ENCODE results near the gene MAL.
"Not testable (repeated sequence)": the region's sequence is repeated elsewhere in the genome, so short reads cannot be mapped to it uniquely, and the experiment has no call there.

The MAL gene

DNA sequence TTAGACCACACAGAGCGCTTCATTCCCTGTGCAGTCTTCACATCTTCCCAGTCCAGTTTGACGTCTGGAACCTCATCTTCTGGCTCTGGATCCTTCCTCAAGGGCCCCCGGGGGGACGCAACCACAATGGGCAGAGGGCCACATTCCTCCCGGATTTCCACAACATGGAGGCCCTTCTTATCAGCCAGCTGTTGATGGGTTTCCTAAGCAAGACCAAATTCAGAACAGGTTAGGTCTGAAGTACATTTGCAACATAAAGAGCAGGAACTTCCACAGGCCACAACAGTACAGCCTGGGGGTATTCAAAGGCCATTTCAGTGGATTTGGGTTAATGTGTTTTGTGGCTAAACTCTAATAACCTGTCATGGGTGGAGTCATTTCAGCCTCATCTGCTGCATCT lies 61.9 kb downstream of the MAL start:
- no peaks in the 10 kb centered on the region for H3K9me3 Mint-ChIP-seq
- H3K36me3 Mint-ChIP-seq = peaks cover 74% of the 10 kb centered on the region
- ATAC-seq = no peak
- no peak overlapping the region for H3K4me3 Mint-ChIP-seq
- no peaks in the 10 kb centered on the region for H3K4me1 Mint-ChIP-seq
- DNase-seq (ENCODE audit: low spot score in 2 of 2) = no peak
- H3K27ac Mint-ChIP-seq = no peak overlapping the region

- Mint-ChIP-seq H3K4me1 (peaks cover 23% of the 10 kb centered on the region), H3K4me3 (no peak overlapping the region), H3K9me3 (no peaks in the 10 kb centered on the region), H3K36me3 (peaks cover 94% of the 10 kb centered on the region), H3K27ac (no peak overlapping the region)
- ATAC-seq (no peak), DNase-seq (ENCODE audit: low spot score in 2 of 2) (no peak)
These were observed 66.5 kb downstream of the MAL start for GRCh38 chr2:95091885-95092555.

DNA sequence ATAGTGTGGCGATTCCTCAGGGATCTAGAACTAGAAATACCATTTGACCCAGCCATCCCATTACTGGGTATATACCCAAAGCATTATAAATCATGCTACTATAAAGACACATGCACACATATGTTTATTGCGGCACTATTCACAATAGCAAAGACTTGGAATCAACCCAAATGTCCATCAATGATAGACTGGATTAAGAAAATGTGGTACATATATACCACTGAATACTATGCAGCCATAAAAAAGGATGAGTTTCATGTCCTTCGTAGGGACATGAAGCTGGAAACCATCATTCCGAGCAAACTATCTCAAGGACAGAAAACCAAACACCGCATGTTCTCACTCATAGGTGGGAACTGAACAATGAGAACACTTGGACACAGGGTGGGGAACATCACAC lies 72.8 kb downstream of the MAL start:
- H3K9me3 Mint-ChIP-seq; ATAC-seq; DNase-seq (ENCODE audit: low spot score in 2 of 2); H3K27ac Mint-ChIP-seq; H3K4me3 Mint-ChIP-seq: not testable (repeated sequence)
- peaks cover 94% of the 10 kb centered on the region for H3K36me3 Mint-ChIP-seq
- peaks cover 23% of the 10 kb centered on the region for H3K4me1 Mint-ChIP-seq

DNA sequence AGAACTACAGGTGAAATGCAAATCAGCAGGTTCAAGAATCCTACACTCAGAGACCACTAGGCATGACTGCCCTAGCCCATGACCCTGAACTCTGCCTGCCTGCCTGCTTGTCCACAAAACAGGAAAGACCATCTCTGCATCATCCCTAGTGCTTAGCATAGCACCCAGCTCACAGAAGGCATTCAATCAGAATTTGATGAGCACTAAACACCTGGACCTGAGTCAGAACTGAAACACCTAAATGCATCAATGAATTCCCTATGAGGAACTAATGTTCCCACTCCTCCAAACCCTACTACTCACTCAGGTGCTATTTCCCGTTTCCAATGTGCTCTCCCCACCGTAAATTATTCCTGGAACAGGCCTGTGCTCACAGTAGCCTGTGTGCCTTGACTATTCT lies 74.4 kb downstream of the MAL start:
- Mint-ChIP-seq H3K27ac (no peak overlapping the region), H3K4me1 (peaks cover 11% of the 10 kb centered on the region), H3K9me3 (no peaks in the 10 kb centered on the region), H3K4me3 (no peak overlapping the region), H3K36me3 (peaks cover 98% of the 10 kb centered on the region)
- ATAC-seq (no peak), DNase-seq (ENCODE audit: low spot score in 2 of 2) (no peak)

Measured in stimulated activated effector memory CD8-positive, alpha-beta T cell treated with anti-CD3 and anti-CD28 coated beads, Interleukin-12 subunit alpha, Interleukin-12 subunit beta, amount 100 ng/mL, for 72 hours (primary cell).